GM18511 (cell line): ENCODE results near the gene SGTA.
"Not testable (repeated sequence)": the region's sequence is repeated elsewhere in the genome, so short reads cannot be mapped to it uniquely, and the experiment has no call there.

Experiments
- ATAC-seq: cut with Tn5 transposase; IDR thresholded peaks from one replicate; pipeline ENCODE4 v1.9.1; 2021; ENCODE audit warnings: mild to moderate bottlenecking, moderate library complexity; ENCODE audit not compliant: unreplicated experiment

Gene SGTA

GRCh38 chr19:2782936-2783780 lies at the start of gene SGTA:
SGTA (minus strand) TSS chr19:2783273; CDS start chr19:2769068, 14,205 bp downstream.
- ATAC-seq, result peak; percentile 82

GRCh38 chr19:2827840-2828489 lies 44.9 kb upstream of the SGTA start:
- no peak for ATAC-seq

GRCh38 chr19:2827022-2827421 lies 43.9 kb upstream of the SGTA start:
- ATAC-seq, result no peak

- no peak for ATAC-seq
Observed at GRCh38 chr19:2824129-2824528, 41.1 kb upstream of the SGTA start.

- no peak for ATAC-seq
Observed at GRCh38 chr19:2823646-2824045, 40.6 kb upstream of the SGTA start.

- ATAC-seq, result no peak
Observed at GRCh38 chr19:2822846-2823245, 39.8 kb upstream of the SGTA start.

GRCh38 chr19:2820112-2820702 lies 37.1 kb upstream of the SGTA start:
- peak; percentile 16 for ATAC-seq

GRCh38 chr19:2819540-2820111 lies 36.6 kb upstream of the SGTA start, which contains the start of gene ZNF554:
ZNF554 (plus strand) TSS chr19:2819868; CDS start chr19:2820072, 204 bp downstream.
- ATAC-seq, result peak; percentile 88

GRCh38 chr19:2817237-2817829 lies 34.3 kb upstream of the SGTA start:
- ATAC-seq, result not testable (repeated sequence)

GRCh38 chr19:2816641-2817040 lies 33.6 kb upstream of the SGTA start:
- no peak for ATAC-seq

- ATAC-seq, result no peak
Observed at GRCh38 chr19:2815923-2816322, 32.9 kb upstream of the SGTA start.

GRCh38 chr19:2815191-2815614 lies 32.1 kb upstream of the SGTA start:
- ATAC-seq, result no peak

- no peak for ATAC-seq
Observed at GRCh38 chr19:2814426-2814825, 31.4 kb upstream of the SGTA start.

GRCh38 chr19:2813235-2814160 lies 30.4 kb upstream of the SGTA start:
- no peak for ATAC-seq

GRCh38 chr19:2812414-2813234 lies 29.6 kb upstream of the SGTA start:
- no peak for ATAC-seq

GRCh38 chr19:2811735-2812413 lies 28.8 kb upstream of the SGTA start:
- no peak for ATAC-seq

- ATAC-seq, result no peak
Observed at GRCh38 chr19:2811221-2811722, 28.2 kb upstream of the SGTA start.
